ENCODE data around the gene DSTYK. TPM values are rescaled to one million over a fixed set of nuclear protein-coding genes. Genes with fewer than 3 reads are reported as not detected.

The DSTYK gene
- total RNA-seq, 4 donors from 2014 or later, result 2.2 to 9.8 (median 6.5) TPM

DNA sequence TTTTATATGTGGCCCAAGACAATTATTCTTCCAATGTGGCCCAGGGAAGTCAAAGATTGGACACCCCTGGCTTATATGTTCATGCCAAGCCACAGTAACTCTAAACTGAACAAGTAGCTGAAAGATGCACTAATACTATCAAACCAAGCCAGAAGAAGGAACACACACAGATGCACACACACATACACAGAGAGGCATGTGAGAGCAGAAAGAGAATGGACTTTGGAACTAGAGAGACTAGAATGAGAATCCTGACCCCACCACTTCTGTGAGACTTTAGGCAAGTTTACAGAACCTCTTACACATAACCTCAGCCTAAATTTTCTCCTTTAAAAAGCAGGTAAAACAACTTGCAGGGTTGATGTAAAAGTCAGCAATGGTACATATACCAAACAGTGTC, 116.1 kb downstream of the DSTYK start:
- Histone ChIP-seq H3K4me3 (no peak overlapping the region), H3K27ac (no peak overlapping the region), H3K36me3 (peaks cover 0 to 75% (median 37%) of the 10 kb centered on the region in 4 donors), H3K27me3 (no peaks in the 10 kb centered on the region), H3K9me3 (no peaks in the 10 kb centered on the region), H3K4me1 (no peaks in the 10 kb centered on the region)
- intact Hi-C loops (cut with DNase I; ENCODE audit: low total_unique reads), result no loop called here
- no peak for DNase-seq
- in situ Hi-C loops (cut with MboI; ENCODE audit: low pct_ligation_motif_present in 1 of 4, low pct_unique_long_range_greater_than_20kb in 1 of 4, low sequenced_read_pairs in 3 of 4), result no loop called here
- no peak for TF ChIP-seq EP300 (IDR thresholded peaks at IDR 0.05; ENCODE audit: low read depth)
- no peak for TF ChIP-seq POLR2A (IDR thresholded peaks at IDR 0.05)
- TF ChIP-seq POLR2AphosphoS5 (IDR thresholded peaks at IDR 0.05), result no peak
- TF ChIP-seq, protein P1, sequence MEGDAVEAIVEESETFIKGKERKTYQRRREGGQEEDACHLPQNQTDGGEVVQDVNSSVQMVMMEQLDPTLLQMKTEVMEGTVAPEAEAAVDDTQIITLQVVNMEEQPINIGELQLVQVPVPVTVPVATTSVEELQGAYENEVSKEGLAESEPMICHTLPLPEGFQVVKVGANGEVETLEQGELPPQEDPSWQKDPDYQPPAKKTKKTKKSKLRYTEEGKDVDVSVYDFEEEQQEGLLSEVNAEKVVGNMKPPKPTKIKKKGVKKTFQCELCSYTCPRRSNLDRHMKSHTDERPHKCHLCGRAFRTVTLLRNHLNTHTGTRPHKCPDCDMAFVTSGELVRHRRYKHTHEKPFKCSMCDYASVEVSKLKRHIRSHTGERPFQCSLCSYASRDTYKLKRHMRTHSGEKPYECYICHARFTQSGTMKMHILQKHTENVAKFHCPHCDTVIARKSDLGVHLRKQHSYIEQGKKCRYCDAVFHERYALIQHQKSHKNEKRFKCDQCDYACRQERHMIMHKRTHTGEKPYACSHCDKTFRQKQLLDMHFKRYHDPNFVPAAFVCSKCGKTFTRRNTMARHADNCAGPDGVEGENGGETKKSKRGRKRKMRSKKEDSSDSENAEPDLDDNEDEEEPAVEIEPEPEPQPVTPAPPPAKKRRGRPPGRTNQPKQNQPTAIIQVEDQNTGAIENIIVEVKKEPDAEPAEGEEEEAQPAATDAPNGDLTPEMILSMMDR (IDR thresholded peaks at IDR 0.05), result no peak

Other genes with a start within 250 kb of the DSTYK start
- 1 to 10 TPM; 1.4 to 6.7 (median 1.8) TPM for gene CNTN2, start 168.5 kb downstream of the DSTYK start, total RNA-seq
- 1 to 10 TPM in 2 of 4 donors, not detected in 2; 2.9 to 3.7 TPM for gene TMEM81, start 127.2 kb downstream of the DSTYK start, total RNA-seq
- gene RBBP5, start 89.7 kb downstream of the DSTYK start, total RNA-seq, result 10 to 100 TPM in 2 of 4 donors, 1 to 10 TPM in 2; 4.0 to 15.6 (median 10.2) TPM
- 1 to 10 TPM in 2 of 4 donors, under 1 TPM in 1, not detected in 1; 0.80 to 1.2 (median 1.1) TPM for gene TMCC2, start 16.2 kb upstream of the DSTYK start, total RNA-seq
- 10 to 100 TPM; 12.5 to 46.8 (median 24.4) TPM for gene NUAK2, start 110.0 kb upstream of the DSTYK start, total RNA-seq
- under 1 TPM in 2 of 4 donors, not detected in 2; 0.32 to 0.41 TPM for gene KLHDC8A, start 145.2 kb upstream of the DSTYK start, total RNA-seq
- gene LEMD1, start 210.4 kb upstream of the DSTYK start, total RNA-seq, result not detected
- under 1 TPM in 1 of 4 donors, not detected in 3; 0.48 TPM for gene BLACAT1, start 244.3 kb upstream of the DSTYK start, total RNA-seq